ENCODE measurements around the gene APBA3. TPM values are rescaled to one million over a fixed set of nuclear protein-coding genes. Genes with fewer than 3 reads are reported as not detected.

Gene APBA3
- total and polyA plus RNA-seq, 9 of the 15 experiments (the other 6 are each of a cell fraction or from before 2014, with no cell fraction given) = 0.10 to 29.5 (median 11.5) TPM

- TF ChIP-seq AFF4 (CRISPR knock-in tag; IDR thresholded peaks at IDR 0.05) (peak; percentile 69; the same call in 1 of the 2 replicates), SMAD4 (CRISPR knock-in tag; conservative IDR thresholded peaks at IDR 0.05) (peak; percentile 49), BRD4 (IDR thresholded peaks at IDR 0.05) (no peak), SUPT5H (IDR thresholded peaks at IDR 0.05) (peak; percentile 72; the same call in 1 of the 2 replicates), PHB (CRISPR knock-in tag; IDR thresholded peaks at IDR 0.05) (no peak), ZNF212 (CRISPR knock-in tag; IDR thresholded peaks at IDR 0.05) (peak; percentile 72; the same call in 1 of the 2 replicates), NFE2 (IDR thresholded peaks at IDR 0.05; ENCODE audit: low read depth) (no peak), MEF2D (tag; conservative IDR thresholded peaks at IDR 0.05; ENCODE audit: low read depth) (0 out of 2 replicates have a peak, but pooled peaks have one; percentile 28), SP1 (CRISPR knock-in tag; IDR thresholded peaks at IDR 0.05) (peak; percentile 63; the same call in 1 of the 2 replicates), MTA1 (IDR thresholded peaks at IDR 0.05; ENCODE audit: borderline replicate concordance) (peak; percentile 35; the same call in 1 of the 2 replicates), MTA3 (IDR thresholded peaks at IDR 0.05; ENCODE audit: borderline replicate concordance) (peak; percentile 38), TFE3 (CRISPR knock-in tag; IDR thresholded peaks at IDR 0.05) (no peak), EHMT2 (IDR thresholded peaks at IDR 0.05) (peak; percentile 57; the same call in 1 of the 2 replicates), CBX5 (IDR thresholded peaks at IDR 0.05; ENCODE audit: borderline replicate concordance, low read depth) (no peak), ZNF561 (CRISPR knock-in tag; conservative IDR thresholded peaks at IDR 0.05) (peak; percentile 76; the same call in 1 of the 2 replicates), ZNF311 (CRISPR knock-in tag; IDR thresholded peaks at IDR 0.05) (peak; percentile 73; the same call in 1 of the 2 replicates), RAD21 (CRISPR knock-in tag; conservative IDR thresholded peaks at IDR 0.05 in 1 of 2, IDR thresholded peaks at IDR 0.05 in 1 of 2) (peak in 1 of 2 experiments; percentile 35; a peak in 2 of 4 replicates), MEIS2 (IDR thresholded peaks at IDR 0.05; ENCODE audit: partially characterized antibody) (peak; percentile 66), BRD9 (IDR thresholded peaks at IDR 0.05; ENCODE audit: low read depth, partially characterized antibody) (peak; percentile 26), UBTF (IDR thresholded peaks at IDR 0.05; ENCODE audit: borderline replicate concordance in 1 of 2, low read depth in 2 of 2, low read length in 2 of 2) (peak in 1 of 2 experiments; percentile 13; a peak in 1 of 4 replicates), PHF8 (IDR thresholded peaks at IDR 0.05; ENCODE audit: borderline replicate concordance, low read length) (peak; percentile 82; the same call in 1 of the 2 replicates)
Observed at GRCh38 chr19:3761382-3762129, at the start of gene APBA3 (continued).
